C4-2B (cell line): Measurements from ENCODE around the gene UBTD1.

Experiments
- CTCF ChIP-seq: fragments of 450-650 bp; conservative IDR thresholded peaks from 2 replicates; pipeline ENCODE4 v1.5.1; 2017; ENCODE audit warnings: mild to moderate bottlenecking
- ZFX ChIP-seq: fragments of 450-650 bp; IDR thresholded peaks from 2 replicates; pipeline ENCODE4 v1.6.1; 2017

- TF ChIP-seq CTCF, result no peak
- TF ChIP-seq ZFX, result no peak
Measured at GRCh38 chr10:97543025-97543546, 44.4 kb downstream of the UBTD1 start.
